A673 (cell line): ENCODE results near the gene THSD4. TPM values are rescaled to one million over a fixed set of nuclear protein-coding genes. Genes with fewer than 3 reads are reported as not detected.

Source experiments
- BruUV-seq: library from RNA; stranded (reverse); fragments of 400-500 nt; replicated peaks from 2 replicates; lab custom pipeline; 2021; lab: Mats Ljungman, UMichigan
- CTCF ChIA-PET: fragments of 300-600 bp; sonication (Branson Sonifier 250); formaldehyde crosslinking; loops from one replicate; lab custom pipeline; 2022; ENCODE audit warnings: antibody characterized with exemption; lab: Charles Lee
- POLR2A ChIA-PET: fragments of 300-600 bp; sonication (Branson Sonifier 250); formaldehyde crosslinking; loops from one replicate; lab custom pipeline; 2022; ENCODE audit warnings: antibody characterized with exemption; ENCODE audit not compliant: low non-redundant PET; lab: Charles Lee
- DNase-seq: peaks from one replicate; pipeline ENCODE4 v3.0.0-alpha.2; 2015; ENCODE audit warnings: low spot score
- H3K27ac ChIP-seq: fragments of 200-600 bp; sonication (generic); 2 replicates; pipeline ENCODE4 v1.5.1; 2016; ENCODE audit warnings: mixed run types, low read depth, mild to moderate bottlenecking, mixed read lengths, antibody characterized with exemption, low read length; ENCODE audit not compliant: poor library complexity, severe bottlenecking
- H3K27me3 ChIP-seq: fragments of 200-600 bp; sonication (generic); replicated peaks from 2 replicates; pipeline ENCODE4 v1.6.1; 2017; ENCODE audit warnings: mixed run types, low read depth, mild to moderate bottlenecking, mixed read lengths, antibody characterized with exemption, low read length; ENCODE audit not compliant: insufficient read depth, poor library complexity
- H3K36me3 ChIP-seq: fragments of 200-600 bp; sonication (generic); 2 replicates; pipeline ENCODE4 v1.6.1; 2016; ENCODE audit warnings: mixed run types, mild to moderate bottlenecking, mixed read lengths, antibody characterized with exemption, low read length; ENCODE audit not compliant: insufficient read depth, poor library complexity, severe bottlenecking
- H3K4me1 ChIP-seq: fragments of 200-600 bp; sonication (generic); 2 replicates; pipeline ENCODE4 v1.6.1; 2017; ENCODE audit warnings: mixed run types, mild to moderate bottlenecking, mixed read lengths, antibody characterized with exemption, low read length; ENCODE audit not compliant: insufficient read depth, poor library complexity, severe bottlenecking
- H3K4me3 ChIP-seq: fragments of 200-600 bp; sonication (generic); 2 replicates; pipeline ENCODE4 v1.5.1; 2016; ENCODE audit warnings: low read depth, mixed run types, mild to moderate bottlenecking, mixed read lengths, low read length; ENCODE audit not compliant: poor library complexity, severe bottlenecking
- H3K9me3 ChIP-seq: fragments of 200-600 bp; sonication (generic); 2 replicates; pipeline ENCODE4 v1.6.1; 2016; ENCODE audit warnings: mixed run types, low read depth, mild to moderate bottlenecking, mixed read lengths, antibody characterized with exemption, low read length; ENCODE audit not compliant: poor library complexity, severe bottlenecking
- EZH2 ChIP-seq: fragments of 200-600 bp; sonication (generic); IDR thresholded peaks from 2 replicates; pipeline ENCODE4 v1.6.1; 2017; ENCODE audit warnings: borderline replicate concordance, low read depth, mild to moderate bottlenecking, mixed read lengths, antibody characterized with exemption, low read length; ENCODE audit not compliant: poor library complexity, severe bottlenecking
- intact Hi-C: fragments of 100-400 bp; cut with micrococcal nuclease; formaldehyde crosslinking; loops from one replicate; pipeline ENCODE4 v1.10.0; 2022; ENCODE audit not compliant: unreplicated experiment
- total RNA-seq: library from RNA; stranded (reverse); gene quantifications from 2 replicates; pipeline ENCODE4 v1.2.3, GENCODE V29; 2021
- TF ChIP-seq, protein P1 (sequence below): fragments of 300-800, 200-600 bp; sonication (generic); conservative IDR thresholded peaks from 2 replicates; pipeline ENCODE4 v1.5.1; 2017; ENCODE audit warnings: low read depth, mild to moderate bottlenecking, antibody characterized with exemption, low read length, moderate library complexity, mixed read lengths

Gene THSD4
- total RNA-seq, 1 experiment from 2014 or later: 2.4 TPM

DNA sequence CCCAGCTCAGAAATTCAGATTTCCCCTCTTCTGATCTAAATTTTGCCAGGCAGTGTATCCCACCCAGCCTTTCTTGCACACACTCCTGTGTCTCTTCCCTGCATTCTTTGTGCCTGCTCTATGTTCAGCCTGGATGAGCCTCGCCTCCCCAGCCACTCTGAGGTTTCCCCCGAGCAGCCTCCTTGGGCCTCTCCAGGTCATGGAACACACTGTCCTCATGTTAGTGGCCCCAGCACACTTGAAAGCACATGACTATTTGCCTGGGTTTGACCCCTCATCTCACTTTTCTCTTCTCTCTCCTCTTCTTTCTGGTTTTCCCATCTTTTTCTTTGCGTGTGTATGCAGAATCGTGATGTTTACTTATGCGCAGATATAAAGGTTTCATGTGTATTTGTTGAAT lies 3.1 kb downstream of the THSD4 start:
- TF ChIP-seq, protein P1, sequence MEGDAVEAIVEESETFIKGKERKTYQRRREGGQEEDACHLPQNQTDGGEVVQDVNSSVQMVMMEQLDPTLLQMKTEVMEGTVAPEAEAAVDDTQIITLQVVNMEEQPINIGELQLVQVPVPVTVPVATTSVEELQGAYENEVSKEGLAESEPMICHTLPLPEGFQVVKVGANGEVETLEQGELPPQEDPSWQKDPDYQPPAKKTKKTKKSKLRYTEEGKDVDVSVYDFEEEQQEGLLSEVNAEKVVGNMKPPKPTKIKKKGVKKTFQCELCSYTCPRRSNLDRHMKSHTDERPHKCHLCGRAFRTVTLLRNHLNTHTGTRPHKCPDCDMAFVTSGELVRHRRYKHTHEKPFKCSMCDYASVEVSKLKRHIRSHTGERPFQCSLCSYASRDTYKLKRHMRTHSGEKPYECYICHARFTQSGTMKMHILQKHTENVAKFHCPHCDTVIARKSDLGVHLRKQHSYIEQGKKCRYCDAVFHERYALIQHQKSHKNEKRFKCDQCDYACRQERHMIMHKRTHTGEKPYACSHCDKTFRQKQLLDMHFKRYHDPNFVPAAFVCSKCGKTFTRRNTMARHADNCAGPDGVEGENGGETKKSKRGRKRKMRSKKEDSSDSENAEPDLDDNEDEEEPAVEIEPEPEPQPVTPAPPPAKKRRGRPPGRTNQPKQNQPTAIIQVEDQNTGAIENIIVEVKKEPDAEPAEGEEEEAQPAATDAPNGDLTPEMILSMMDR: no peak
- TF ChIP-seq EZH2: no peak
- no TSS peak for BruUV-seq
- ChIA-PET CTCF (no interaction called here), POLR2A (no interaction called here)
- no peaks in the 10 kb centered on the region for H3K9me3 ChIP-seq
- DNase-seq: no peak
- no peaks in the 10 kb centered on the region for H3K36me3 ChIP-seq
- H3K4me3 ChIP-seq: no peak overlapping the region
- H3K27ac ChIP-seq: no peak overlapping the region
- peaks cover 8% of the 10 kb centered on the region for H3K27me3 ChIP-seq
- peaks cover 4% of the 10 kb centered on the region for H3K4me1 ChIP-seq
- intact Hi-C loops: no loop called here

DNA sequence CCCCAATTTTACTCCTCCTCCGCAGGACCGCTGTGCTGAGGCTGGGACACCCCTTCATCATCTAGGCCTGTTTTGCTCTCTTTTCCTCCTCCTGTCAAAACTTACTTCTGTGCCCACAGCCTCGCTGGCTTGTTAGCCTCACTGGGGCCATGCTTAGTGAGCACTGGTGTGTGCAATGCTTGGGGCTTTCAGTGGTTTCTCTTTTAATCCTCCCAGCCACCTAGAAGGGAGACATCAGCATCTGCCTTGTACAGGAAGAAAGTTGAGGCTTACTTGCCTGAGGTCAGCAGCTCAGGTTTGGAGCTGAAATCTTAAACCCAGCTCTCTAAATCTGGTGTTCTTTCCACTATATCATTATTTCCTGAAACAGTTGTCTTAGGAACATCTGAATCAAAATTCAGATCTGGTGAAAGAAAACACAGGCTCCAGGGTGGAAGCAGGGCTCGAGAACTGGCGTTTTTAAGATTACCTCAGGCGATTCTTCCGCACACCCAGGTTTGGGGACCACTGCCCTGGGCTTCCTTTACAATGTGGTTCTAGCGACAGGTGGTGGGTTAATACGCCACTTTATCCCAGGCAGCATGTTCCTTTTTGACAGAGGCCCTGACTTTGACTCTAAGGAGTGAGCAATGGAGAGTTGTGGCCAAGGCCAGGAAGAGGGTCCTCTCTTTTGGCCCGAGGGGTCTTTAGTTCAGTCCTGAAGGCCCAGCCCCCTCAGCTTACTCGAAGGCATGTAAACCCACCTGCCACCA lies 3.8 kb downstream of the THSD4 start:
- H3K27ac ChIP-seq: no peak overlapping the region
- no peaks in the 10 kb centered on the region for H3K9me3 ChIP-seq
- ChIA-PET CTCF (interaction anchor here (1.2 kb wide), 1 partner anchor 321 kb away, joined by 3 read pairs; no protein-coding TSS in a partner anchor), POLR2A (no interaction called here)
- no peaks in the 10 kb centered on the region for H3K36me3 ChIP-seq
- no TSS peak for BruUV-seq
- no peak overlapping the region for H3K4me3 ChIP-seq
- DNase-seq: no peak
- TF ChIP-seq EZH2: no peak
- TF ChIP-seq, protein P1: no peak
- peaks cover 8% of the 10 kb centered on the region for H3K27me3 ChIP-seq
- intact Hi-C loops: no loop called here
- H3K4me1 ChIP-seq: peaks cover 4% of the 10 kb centered on the region

DNA sequence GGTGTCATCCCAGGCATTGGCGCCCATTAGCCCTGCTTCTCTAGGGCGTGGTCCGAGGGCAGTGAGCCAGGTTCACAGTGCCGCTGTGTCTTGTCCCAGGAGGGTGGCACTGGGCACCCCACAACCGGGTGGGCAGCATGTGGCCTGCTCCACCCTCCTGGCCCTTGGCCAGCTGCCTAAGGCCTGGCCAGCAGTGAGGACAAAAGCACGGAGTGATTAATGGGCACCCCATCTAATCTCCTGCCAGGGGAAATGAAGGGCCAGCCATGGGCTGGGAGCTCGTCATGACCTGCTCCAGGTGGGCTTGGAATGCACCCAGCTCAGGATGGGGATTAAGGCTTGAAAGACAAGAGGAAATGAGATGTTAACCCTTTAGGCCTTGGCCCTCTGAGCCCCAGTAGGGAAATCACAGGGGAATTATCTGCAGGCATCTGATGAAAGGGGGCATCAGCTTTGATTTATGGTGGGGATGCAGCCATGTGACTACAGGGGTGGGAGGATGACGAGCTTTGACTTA lies 5.2 kb downstream of the THSD4 start:
- intact Hi-C loops: no loop called here
- no peaks in the 10 kb centered on the region for H3K36me3 ChIP-seq
- H3K27ac ChIP-seq: no peak overlapping the region
- TF ChIP-seq EZH2: no peak
- TF ChIP-seq, protein P1: no peak
- ChIA-PET POLR2A (interaction anchor here (0.6 kb wide), 1 partner anchor 293 kb away, joined by 3 read pairs; no protein-coding TSS in a partner anchor), CTCF (no interaction called here)
- no peak for DNase-seq
- H3K4me1 ChIP-seq: peaks cover 4% of the 10 kb centered on the region
- no peak overlapping the region for H3K4me3 ChIP-seq
- H3K9me3 ChIP-seq: no peaks in the 10 kb centered on the region
- no TSS peak for BruUV-seq
- H3K27me3 ChIP-seq: peaks cover 8% of the 10 kb centered on the region
